OCI-LY7 (cell line): ENCODE data around the gene SCAP.

Source experiments
- CTCF ChIP-seq: fragments of 200-600 bp; sonication (generic); conservative IDR thresholded peaks from 2 replicates; pipeline ENCODE4 v1.5.1; 2014; ENCODE audit warnings: mild to moderate bottlenecking, antibody characterized with exemption, low read length, moderate library complexity, mixed read lengths
- EZH2phosphoT487 ChIP-seq: fragments of 200-600 bp; sonication (generic); IDR thresholded peaks from 2 replicates; pipeline ENCODE4 v1.6.1; 2018; ENCODE audit warnings: low read depth, borderline replicate concordance, mild to moderate bottlenecking, mixed run types, antibody characterized with exemption, low read length, moderate library complexity, mixed read lengths

GRCh38 chr3:47424434-47425382, 51.0 kb downstream of the SCAP start:
- TF ChIP-seq CTCF: no peak
- no peak for TF ChIP-seq EZH2phosphoT487
